Measurements from ENCODE around the gene PRDX3.
A peak's percentile ranks its signal among the peaks of the same experiment; 100 is the strongest.

The PRDX3 gene

DNA sequence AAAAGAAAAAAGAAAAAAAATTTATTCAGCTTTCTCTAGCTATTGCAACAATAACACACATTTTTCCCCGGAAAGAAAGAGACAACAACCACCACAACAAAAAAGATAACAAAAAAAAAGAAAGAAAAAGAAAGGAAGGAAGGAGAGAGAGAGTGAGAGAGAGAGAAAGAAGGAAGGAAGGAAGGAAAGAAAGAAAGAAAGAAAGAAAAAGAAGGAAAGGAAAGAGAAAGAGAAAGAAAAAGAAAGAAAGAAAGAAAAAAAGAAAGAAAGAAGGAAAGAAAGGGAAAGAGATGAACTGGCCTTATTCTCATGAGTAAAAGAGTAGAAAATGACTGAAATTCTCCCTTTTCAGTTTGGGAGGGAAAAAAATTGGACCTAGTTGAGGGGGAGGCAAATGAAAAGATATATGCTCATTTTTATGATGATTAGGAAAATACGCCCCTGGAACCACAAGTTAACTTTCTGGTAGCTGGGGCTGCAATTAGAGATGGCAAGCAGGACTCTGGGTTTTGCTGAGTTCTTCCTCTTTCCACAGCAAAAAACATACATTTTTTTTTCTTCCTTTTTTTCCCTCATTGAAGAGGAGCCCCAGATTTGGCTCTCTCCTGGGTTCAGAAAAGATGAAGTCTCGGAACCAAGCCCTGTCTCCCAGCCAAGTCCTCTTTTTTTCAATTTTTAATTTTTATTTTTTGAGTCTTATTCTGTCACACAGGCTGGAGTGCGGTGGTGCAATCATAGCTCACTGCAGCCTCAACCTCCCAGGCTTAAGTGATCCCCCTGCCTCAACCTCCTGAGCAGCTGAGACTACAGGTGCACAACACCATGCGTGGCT lies 12.6 kb upstream of the PRDX3 start (continued):
- no peak for TF ChIP-seq CSRNP3 (CRISPR knock-in tag; IDR thresholded peaks at IDR 0.05)

- TF ChIP-seq ARNTL (CRISPR knock-in tag; IDR thresholded peaks at IDR 0.05; ENCODE audit: borderline replicate concordance, low read depth) (no peak), PATZ1 (CRISPR knock-in tag; IDR thresholded peaks at IDR 0.05; ENCODE audit: borderline replicate concordance) (no peak), SNAI2 (CRISPR knock-in tag; IDR thresholded peaks at IDR 0.05) (no peak), TSHZ2 (CRISPR knock-in tag; IDR thresholded peaks at IDR 0.05) (no peak), ZNF8 (CRISPR knock-in tag; IDR thresholded peaks at IDR 0.05) (no peak), GLIS3 (CRISPR knock-in tag; IDR thresholded peaks at IDR 0.05) (no peak), ZFP3 (CRISPR knock-in tag; IDR thresholded peaks at IDR 0.05) (no peak), PPARA (CRISPR knock-in tag; IDR thresholded peaks at IDR 0.05; ENCODE audit: borderline replicate concordance) (no peak), ZC3H10 (CRISPR knock-in tag; IDR thresholded peaks at IDR 0.05) (no peak), OSR1 (CRISPR knock-in tag; IDR thresholded peaks at IDR 0.05) (no peak), RARB (CRISPR knock-in tag; IDR thresholded peaks at IDR 0.05) (no peak), ESRRG (CRISPR knock-in tag; IDR thresholded peaks at IDR 0.05) (no peak), TOX (CRISPR knock-in tag; IDR thresholded peaks at IDR 0.05; ENCODE audit: borderline replicate concordance) (no peak), CSRNP3 (CRISPR knock-in tag; IDR thresholded peaks at IDR 0.05) (no peak), TCF4 (CRISPR knock-in tag; IDR thresholded peaks at IDR 0.05; ENCODE audit: borderline replicate concordance) (no peak), ZNF70 (CRISPR knock-in tag; IDR thresholded peaks at IDR 0.05) (no peak), CSDC2 (CRISPR knock-in tag; IDR thresholded peaks at IDR 0.05) (no peak), ISL1 (CRISPR knock-in tag; IDR thresholded peaks at IDR 0.05) (no peak)
- TF ChIP-seq, protein P1, sequence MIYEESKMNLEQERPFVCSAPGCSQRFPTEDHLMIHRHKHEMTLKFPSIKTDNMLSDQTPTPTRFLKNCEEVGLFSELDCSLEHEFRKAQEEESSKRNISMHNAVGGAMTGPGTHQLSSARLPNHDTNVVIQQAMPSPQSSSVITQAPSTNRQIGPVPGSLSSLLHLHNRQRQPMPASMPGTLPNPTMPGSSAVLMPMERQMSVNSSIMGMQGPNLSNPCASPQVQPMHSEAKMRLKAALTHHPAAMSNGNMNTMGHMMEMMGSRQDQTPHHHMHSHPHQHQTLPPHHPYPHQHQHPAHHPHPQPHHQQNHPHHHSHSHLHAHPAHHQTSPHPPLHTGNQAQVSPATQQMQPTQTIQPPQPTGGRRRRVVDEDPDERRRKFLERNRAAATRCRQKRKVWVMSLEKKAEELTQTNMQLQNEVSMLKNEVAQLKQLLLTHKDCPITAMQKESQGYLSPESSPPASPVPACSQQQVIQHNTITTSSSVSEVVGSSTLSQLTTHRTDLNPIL (CRISPR knock-in tag; IDR thresholded peaks at IDR 0.05; ENCODE audit: low read depth) = no peak
- TF ChIP-seq, protein P2, sequence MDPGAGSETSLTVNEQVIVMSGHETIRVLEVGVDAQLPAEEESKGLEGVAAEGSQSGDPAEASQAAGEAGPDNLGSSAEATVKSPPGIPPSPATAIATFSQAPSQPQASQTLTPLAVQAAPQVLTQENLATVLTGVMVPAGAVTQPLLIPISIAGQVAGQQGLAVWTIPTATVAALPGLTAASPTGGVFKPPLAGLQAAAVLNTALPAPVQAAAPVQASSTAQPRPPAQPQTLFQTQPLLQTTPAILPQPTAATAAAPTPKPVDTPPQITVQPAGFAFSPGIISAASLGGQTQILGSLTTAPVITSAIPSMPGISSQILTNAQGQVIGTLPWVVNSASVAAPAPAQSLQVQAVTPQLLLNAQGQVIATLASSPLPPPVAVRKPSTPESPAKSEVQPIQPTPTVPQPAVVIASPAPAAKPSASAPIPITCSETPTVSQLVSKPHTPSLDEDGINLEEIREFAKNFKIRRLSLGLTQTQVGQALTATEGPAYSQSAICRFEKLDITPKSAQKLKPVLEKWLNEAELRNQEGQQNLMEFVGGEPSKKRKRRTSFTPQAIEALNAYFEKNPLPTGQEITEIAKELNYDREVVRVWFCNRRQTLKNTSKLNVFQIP (CRISPR knock-in tag; IDR thresholded peaks at IDR 0.05; ENCODE audit: borderline replicate concordance, low read depth) = no peak
- ATAC-seq = peak; percentile 98
These were observed 11.7 kb upstream of the PRDX3 start for GRCh38 chr10:119190353-119190752.

Data from SK-N-SH treated with all-trans-retinoic acid at 6 μM for 48 hours (cell line).